T-helper 1 cell (primary cell): ENCODE results near the gene SLC7A10.
"Not testable (repeated sequence)": the region's sequence is repeated elsewhere in the genome, so short reads cannot be mapped to it uniquely, and the experiment has no call there.

ENCODE experiments used
- DNase-seq, 5 donors: peaks; one replicate each; pipeline ENCODE4 v3.0.0-alpha.2; 2012 to 2020

SLC7A10 gene

DNA sequence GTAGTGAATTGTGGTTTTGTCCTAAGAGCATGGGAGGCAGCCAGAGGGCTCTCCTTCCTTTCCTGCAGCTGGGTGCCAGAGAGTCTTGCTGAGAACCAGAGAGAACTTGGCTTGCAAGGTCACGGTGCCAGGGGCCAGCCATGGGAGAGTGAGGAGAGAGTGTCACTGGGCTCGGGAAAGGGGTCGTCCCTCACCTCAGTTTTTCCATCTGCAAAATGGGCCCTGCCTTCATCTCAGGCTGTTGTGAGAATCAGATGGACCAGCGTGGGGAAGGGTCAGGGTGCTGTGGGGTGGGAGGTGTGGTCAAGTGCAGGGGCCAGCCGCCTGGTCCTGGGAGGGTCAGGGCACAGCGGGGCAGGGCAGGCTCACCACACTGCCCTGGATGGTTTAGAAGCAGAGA lies 24.2 kb downstream of the SLC7A10 start:
- DNase-seq: no peak

- DNase-seq: no peak
Measured at GRCh38 chr19:33199441-33200265, 26.0 kb downstream of the SLC7A10 start.

DNA sequence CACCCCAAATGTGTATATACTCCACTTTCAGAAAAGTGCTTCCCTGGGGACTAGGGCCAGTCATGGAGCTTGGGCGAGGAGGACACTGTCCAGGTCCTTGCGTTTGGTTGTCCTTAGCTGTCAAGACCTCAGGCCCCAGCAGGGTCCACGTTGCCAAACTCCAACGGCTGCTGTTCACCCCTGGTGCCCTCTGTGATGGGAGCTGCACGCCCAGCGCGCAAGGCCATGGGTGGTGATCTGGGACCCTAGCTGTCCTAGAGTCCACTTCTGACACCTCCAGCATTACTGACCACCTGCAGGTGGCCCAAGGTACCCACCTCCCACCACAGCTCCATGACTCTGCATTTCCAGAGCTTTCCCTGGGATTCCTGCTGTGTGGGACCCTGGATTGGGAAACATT lies 27.5 kb downstream of the SLC7A10 start:
- no peak for DNase-seq

- no peak for DNase-seq
Measured at GRCh38 chr19:33197591-33198000, 28.1 kb downstream of the SLC7A10 start.

- DNase-seq: no peak
Measured at GRCh38 chr19:33196446-33197193, 29.0 kb downstream of the SLC7A10 start.

DNA sequence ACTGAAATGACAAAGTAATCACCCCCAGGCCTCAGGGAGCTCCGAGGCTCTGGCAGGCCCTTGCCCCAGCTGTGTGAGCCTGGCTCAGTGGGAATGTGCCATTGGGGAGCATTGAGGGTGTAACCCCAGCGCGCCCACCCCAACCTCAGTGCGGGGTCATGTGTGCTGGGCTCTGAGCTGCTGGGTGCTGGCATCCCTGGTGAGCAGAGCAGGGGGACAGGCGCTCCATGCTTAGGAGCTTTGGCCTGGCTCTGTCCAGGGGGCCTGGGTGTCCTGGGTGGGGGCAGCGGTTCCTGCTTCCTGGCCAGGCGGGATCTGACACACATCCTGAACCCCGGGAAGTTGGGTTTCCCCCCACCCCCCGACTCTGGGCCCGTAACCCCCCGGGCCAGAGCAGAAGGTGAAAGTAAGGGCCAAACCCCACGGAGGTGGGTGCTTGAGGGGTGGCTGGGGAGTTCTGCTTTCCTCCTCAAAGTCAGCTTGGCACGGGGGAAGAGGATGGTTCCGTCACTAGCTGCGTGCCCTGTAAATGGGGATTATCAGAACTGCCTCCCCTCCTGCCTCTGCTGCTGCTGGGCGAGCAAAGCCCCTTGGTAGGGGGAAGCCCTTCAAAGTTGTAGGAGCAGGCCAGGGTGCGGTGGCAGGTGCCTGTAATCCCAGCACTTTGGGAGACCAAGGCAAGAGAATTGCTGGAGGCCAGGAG lies 29.9 kb downstream of the SLC7A10 start:
- DNase-seq: no peak

- DNase-seq: no peak
Measured at GRCh38 chr19:33194886-33195644, 30.6 kb downstream of the SLC7A10 start.

- DNase-seq: no peak
Measured at GRCh38 chr19:33194532-33194885, 31.1 kb downstream of the SLC7A10 start.

GRCh38 chr19:33193865-33194362 lies 31.7 kb downstream of the SLC7A10 start, which contains the start of gene LRP3:
Gene LRP3, plus strand, starts transcription at chr19:33194330. Its CDS starts 456 bp downstream, at chr19:33194786.
- DNase-seq: no peak

- DNase-seq: no peak
Measured at GRCh38 chr19:33193269-33193864, 32.3 kb downstream of the SLC7A10 start.

- DNase-seq: no peak
Measured at GRCh38 chr19:33192010-33192409, 33.6 kb downstream of the SLC7A10 start.

DNA sequence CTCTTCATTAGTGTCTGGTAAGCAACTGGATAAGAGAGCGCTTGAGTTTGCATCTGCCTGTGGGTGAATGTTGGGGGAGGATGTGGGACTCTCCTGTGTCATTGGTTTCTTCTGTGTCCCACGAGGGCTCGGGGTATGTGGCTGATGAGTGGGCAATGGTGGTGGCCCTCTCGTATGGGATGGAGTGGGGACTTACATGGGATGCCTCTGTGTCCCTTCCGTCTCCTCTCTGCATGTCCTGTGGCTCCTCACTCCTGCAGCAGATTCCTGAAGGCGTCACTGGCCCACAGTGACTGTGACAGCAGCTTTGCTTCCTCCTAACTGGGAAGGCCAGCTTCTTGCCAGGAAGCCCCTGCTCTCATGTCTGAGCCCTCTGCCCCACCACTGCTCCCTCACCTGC lies 34.1 kb downstream of the SLC7A10 start:
- DNase-seq: no peak

DNA sequence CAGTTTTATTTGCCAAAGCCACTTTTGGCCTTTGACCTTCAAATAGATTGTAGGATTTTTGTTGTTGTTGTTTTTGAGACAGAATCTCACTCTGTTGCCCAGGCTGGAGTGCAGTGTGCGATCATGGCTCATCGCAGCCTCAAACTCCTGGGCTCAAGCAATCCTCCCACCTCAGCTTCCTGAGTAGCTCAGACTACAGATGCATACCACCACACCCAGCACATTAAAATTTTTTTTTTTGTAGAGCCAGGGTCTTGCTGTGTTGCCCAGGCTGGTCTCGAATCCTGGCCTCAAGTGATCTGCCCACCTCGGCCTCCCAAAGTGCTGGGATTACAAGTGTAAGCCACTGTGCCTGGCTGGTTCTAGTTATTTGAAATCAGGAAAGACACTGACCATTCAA lies 34.6 kb downstream of the SLC7A10 start:
- DNase-seq: not testable (repeated sequence)

DNA sequence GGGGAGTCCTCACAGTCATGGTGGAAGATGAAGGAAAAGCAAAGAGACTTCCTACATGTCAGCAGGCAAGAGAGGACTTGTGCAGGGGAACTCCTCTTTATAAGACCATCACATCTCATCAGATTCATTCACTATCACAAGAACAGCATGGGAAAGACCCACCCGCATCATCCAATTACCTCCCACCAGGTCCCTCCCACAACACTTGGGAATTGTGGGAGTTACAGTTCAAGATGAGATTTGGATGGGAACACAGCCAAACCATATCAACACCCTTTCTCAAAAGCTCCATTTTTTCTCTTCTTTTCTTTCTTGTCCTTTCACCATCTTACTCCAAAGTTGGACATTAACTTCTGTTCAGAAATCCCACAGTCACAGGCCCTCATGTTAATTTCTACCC lies 36.2 kb downstream of the SLC7A10 start:
- no peak for DNase-seq

DNA sequence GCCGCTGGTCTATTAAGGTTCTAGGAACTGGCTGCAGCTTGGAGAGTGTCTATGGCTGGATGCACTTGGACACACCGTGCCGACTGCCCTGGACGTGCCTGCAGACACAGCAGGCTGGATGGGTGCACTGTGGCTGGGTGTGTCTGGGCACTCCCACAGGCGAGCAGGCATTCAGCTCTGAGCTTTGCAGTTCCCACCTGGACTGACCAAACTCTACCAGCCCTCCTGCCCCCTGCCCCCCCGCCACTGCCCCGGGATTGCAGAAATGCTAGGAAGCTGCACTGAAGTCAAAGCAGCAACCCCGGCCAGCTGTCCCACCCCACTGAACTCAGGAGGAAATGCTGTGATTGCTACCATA lies 38.5 kb downstream of the SLC7A10 start:
- DNase-seq: no peak

GRCh38 chr19:33186431-33187182 lies 39.0 kb downstream of the SLC7A10 start:
- no peak for DNase-seq

GRCh38 chr19:33177417-33177979 lies 48.2 kb downstream of the SLC7A10 start:
- peak in 4 of 5 donors; percentile 72 to 78 (median 77) for DNase-seq

- DNase-seq: peak; percentile 86 to 96 (median 88)
Measured at GRCh38 chr19:33176670-33177416, 48.8 kb downstream of the SLC7A10 start.

DNA sequence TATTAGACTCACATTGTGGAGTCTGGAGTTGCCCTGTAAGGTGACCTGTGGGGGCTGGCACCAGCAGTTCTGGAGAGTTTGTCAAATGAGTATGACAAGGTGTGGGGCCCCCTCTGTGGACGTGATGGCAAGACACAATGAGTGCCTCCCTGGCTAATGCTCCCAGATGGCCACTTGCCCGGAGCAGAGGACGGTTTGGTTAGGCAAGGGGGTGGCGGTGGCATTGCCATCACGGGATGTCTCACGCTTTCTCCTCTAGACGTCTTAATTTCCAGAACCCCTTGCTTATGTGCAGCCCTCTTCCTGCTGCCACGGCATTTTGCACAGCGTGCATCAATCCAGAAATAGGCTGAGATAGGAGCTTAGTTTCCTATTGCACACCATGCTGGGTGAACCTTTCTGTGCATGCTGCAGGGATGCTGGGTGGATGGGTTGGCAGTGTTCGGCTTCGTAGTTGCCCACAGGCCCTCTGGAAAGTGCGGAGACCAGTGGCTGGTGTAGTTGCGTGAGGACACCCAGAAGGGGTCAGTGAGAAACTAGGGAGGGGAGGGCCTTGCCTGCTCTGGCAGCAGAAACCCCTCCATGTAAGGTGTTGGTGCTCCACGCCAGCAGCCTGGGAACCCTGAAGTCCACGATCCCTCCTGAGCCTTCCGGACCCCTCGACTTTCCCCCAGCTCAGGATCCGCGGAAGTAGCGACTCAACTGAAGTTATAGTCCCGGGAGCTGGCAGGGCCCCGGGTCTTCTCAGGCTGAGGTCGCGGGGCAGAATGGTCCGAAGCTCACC lies 49.6 kb downstream of the SLC7A10 start:
- DNase-seq: no peak
